Nephron progenitor cell (in vitro differentiated cells): ENCODE measurements around the gene INPP5A.

Experiments
- DNase-seq: peaks from one replicate; pipeline ENCODE4 v3.0.0; 2021
- H3K27ac Mint-ChIP-seq: 2 replicates; pipeline ENCODE4 v1.8.0; 2021; ENCODE audit warnings: mild to moderate bottlenecking, moderate library complexity, mixed read lengths
- H3K27me3 Mint-ChIP-seq: 2 replicates; pipeline ENCODE4 v1.8.0; 2021; ENCODE audit warnings: mild to moderate bottlenecking, low read depth, mixed read lengths; ENCODE audit not compliant: poor library complexity
- H3K36me3 Mint-ChIP-seq: 2 replicates; pipeline ENCODE4 v1.8.0; 2021; ENCODE audit warnings: low read depth, mixed read lengths
- H3K4me1 Mint-ChIP-seq: 2 replicates; pipeline ENCODE4 v1.8.0; 2021; ENCODE audit warnings: mixed read lengths
- H3K4me3 Mint-ChIP-seq: 2 replicates; pipeline ENCODE4 v1.8.0; 2021; ENCODE audit warnings: mild to moderate bottlenecking, moderate library complexity, mixed read lengths
- H3K9me3 Mint-ChIP-seq: 2 replicates; pipeline ENCODE4 v1.8.0; 2021; ENCODE audit warnings: mild to moderate bottlenecking, moderate library complexity, mixed read lengths
- TF ChIP-seq, protein P1 (sequence below): fragments of 200-600 bp; sonication (generic); IDR thresholded peaks from 2 replicates; pipeline ENCODE4 v1.5.0; 2021; ENCODE audit warnings: antibody characterized with exemption

The INPP5A gene

DNA sequence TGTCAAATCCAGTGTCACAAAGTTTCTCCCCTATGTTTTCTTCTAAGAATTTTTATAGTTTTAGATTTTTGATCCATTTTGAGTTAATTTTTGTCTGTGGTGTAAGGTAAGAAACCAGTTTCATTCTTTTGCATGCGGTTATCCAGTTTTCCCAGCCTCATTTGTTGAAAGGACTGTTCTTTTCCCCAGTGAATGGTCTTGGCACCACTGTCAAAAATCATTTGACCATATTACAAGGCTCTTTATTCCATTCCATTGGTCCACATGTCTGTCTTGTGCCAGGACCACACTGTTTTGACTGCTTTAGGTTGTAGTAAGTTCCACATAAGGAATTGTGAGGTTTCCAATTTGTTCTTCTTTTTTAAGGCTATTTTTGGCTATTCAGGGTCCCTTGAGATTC is 64.0 kb downstream of the INPP5A start:
- no peak overlapping the region for H3K27ac Mint-ChIP-seq
- no peak overlapping the region for H3K4me3 Mint-ChIP-seq
- peaks cover 25% of the 10 kb centered on the region for H3K4me1 Mint-ChIP-seq
- peaks cover 7% of the 10 kb centered on the region for H3K27me3 Mint-ChIP-seq
- H3K9me3 Mint-ChIP-seq, result peaks cover 63% of the 10 kb centered on the region
- peaks cover 40% of the 10 kb centered on the region for H3K36me3 Mint-ChIP-seq
- TF ChIP-seq, protein P1, sequence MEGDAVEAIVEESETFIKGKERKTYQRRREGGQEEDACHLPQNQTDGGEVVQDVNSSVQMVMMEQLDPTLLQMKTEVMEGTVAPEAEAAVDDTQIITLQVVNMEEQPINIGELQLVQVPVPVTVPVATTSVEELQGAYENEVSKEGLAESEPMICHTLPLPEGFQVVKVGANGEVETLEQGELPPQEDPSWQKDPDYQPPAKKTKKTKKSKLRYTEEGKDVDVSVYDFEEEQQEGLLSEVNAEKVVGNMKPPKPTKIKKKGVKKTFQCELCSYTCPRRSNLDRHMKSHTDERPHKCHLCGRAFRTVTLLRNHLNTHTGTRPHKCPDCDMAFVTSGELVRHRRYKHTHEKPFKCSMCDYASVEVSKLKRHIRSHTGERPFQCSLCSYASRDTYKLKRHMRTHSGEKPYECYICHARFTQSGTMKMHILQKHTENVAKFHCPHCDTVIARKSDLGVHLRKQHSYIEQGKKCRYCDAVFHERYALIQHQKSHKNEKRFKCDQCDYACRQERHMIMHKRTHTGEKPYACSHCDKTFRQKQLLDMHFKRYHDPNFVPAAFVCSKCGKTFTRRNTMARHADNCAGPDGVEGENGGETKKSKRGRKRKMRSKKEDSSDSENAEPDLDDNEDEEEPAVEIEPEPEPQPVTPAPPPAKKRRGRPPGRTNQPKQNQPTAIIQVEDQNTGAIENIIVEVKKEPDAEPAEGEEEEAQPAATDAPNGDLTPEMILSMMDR, result no peak
- DNase-seq, result no peak

DNA sequence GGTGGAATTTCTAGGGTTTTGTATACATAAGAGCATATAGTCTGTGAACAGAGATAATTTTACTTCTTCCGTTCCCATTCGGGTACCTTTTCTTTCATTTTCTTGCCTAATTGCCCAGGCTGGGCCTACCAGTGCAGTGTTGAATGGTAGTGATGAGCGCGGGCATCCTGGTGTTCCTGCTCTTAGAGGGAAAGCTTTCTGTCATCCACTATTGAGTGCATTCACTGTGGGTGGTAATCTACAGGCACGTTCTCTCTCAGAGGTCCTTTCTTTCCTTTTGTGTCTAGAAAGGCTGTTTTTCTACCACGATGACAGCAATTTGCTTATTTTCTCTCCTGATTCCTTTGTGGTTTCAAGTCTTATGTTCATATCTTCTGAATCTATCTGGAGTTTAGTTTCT is 65.0 kb downstream of the INPP5A start:
- no peak overlapping the region for H3K27ac Mint-ChIP-seq
- TF ChIP-seq, protein P1, result no peak
- peaks cover 7% of the 10 kb centered on the region for H3K27me3 Mint-ChIP-seq
- no peak for DNase-seq
- peaks cover 25% of the 10 kb centered on the region for H3K4me1 Mint-ChIP-seq
- H3K9me3 Mint-ChIP-seq, result peaks cover 63% of the 10 kb centered on the region
- H3K4me3 Mint-ChIP-seq, result no peak overlapping the region
- H3K36me3 Mint-ChIP-seq, result peaks cover 40% of the 10 kb centered on the region

DNA sequence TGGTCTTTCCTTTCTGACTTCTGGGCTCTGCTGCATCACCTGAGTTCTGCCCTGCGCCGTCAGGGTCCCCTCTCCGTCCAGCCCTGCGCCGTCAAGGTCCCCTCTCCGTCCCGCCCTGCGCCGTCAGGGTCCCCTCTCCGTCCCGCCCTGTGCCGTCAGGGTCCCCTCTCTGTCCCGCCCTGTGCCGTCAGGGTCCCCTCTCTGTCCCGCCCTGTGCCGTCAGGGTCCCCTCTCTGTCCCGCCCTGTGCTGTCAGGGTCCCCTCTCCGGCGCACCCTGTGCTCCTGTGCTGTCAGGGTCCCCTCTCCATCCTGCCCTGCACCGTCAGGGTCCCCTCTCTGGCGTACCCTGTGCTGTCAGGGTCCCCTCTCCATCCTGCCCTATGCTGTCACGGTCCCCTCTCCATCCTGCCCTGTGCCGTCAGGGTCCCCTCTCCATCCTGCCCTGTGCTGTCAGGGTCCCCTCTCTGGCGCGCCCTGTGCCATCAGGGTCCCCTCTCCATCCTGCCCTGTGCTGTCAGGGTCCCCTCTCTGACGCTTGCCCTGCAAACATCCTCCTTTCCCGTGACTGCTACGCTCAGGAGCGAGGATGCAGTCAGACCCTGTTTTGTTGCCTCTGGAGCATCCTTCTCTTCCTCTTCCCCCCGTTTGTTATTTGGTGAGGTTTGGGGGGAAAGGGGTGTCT is 66.4 kb downstream of the INPP5A start:
- DNase-seq, result no peak
- TF ChIP-seq, protein P1, result no peak
- Mint-ChIP-seq H3K27me3 (peaks cover 5% of the 10 kb centered on the region), H3K36me3 (peaks cover 31% of the 10 kb centered on the region), H3K4me3 (no peak overlapping the region), H3K4me1 (peaks cover 16% of the 10 kb centered on the region), H3K27ac (no peak overlapping the region), H3K9me3 (peaks cover 53% of the 10 kb centered on the region)

DNA sequence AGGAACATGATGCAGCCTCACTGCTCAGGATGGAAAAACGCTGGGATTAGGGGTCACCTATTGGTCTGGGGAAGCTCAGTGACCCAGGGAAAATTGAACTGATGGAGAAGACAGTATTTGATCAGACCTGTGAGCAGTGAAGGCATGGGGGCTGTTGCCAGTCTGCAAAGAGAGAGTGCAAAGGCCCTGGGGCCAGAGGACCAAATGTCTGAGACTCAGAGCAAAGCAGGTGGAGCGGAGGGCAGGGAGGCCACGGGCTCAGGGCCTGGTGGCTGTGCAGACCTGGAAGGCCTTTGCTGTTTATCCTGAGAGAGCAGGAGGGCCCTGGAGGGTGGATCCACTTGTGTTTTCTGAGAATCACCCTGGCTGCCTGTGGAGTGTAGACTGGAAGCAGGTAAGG is 67.1 kb downstream of the INPP5A start:
- Mint-ChIP-seq H3K36me3 (peaks cover 30% of the 10 kb centered on the region), H3K9me3 (peaks cover 46% of the 10 kb centered on the region), H3K4me1 (peaks cover 20% of the 10 kb centered on the region), H3K27me3 (peaks cover 4% of the 10 kb centered on the region), H3K4me3 (no peak overlapping the region), H3K27ac (no peak overlapping the region)
- TF ChIP-seq, protein P1, result no peak
- DNase-seq, result no peak

DNA sequence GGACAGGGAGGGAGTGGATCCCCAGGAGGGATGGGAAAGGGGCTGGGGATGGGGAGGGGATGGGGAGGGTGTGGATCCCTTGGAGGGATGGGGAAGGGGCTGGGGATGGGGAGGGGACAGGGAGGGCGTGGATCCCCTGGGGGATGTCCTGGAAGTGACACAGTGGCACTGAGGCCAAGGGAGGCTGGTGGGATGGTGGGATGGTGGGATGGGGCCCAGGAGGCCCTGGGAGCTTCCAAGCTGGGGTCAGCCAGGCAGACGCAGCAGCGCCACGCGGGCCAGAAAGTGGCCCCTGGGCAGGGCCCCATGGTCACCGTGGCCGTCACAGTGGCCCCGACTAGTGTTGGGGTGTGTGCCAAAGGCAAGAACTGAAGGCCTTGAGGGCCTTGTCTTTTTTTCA is 67.8 kb downstream of the INPP5A start:
- H3K4me3 Mint-ChIP-seq, result no peak overlapping the region
- H3K27ac Mint-ChIP-seq, result no peak overlapping the region
- H3K36me3 Mint-ChIP-seq, result peaks cover 25% of the 10 kb centered on the region
- TF ChIP-seq, protein P1, result no peak
- DNase-seq, result no peak
- peaks cover 39% of the 10 kb centered on the region for H3K9me3 Mint-ChIP-seq
- H3K27me3 Mint-ChIP-seq, result peaks cover 4% of the 10 kb centered on the region
- peaks cover 20% of the 10 kb centered on the region for H3K4me1 Mint-ChIP-seq

DNA sequence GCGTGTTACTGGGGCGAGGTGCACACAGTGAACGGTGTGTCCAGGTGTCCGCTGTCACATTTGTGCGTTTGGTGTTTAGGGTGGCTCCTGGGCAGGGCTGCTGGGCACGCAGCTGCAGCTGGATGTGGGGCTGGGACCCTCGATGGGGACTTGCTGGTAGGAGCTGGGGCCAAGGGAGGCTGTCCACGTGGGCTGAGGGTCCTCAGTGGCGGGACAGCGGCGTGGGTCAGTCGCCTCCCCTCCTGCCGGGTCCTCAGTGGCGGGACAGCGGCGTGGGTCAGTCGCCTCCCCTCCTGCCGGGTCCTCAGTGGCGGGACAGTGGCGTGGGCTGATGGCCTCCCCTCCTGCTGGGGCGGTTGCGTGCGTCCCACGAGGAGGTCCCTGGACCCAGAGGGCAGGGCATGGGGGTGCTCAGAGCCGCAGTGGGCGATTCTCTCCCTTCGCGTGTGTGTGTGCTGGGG is 68.5 kb downstream of the INPP5A start:
- H3K9me3 Mint-ChIP-seq, result peaks cover 33% of the 10 kb centered on the region
- TF ChIP-seq, protein P1, result no peak
- peaks cover 25% of the 10 kb centered on the region for H3K4me1 Mint-ChIP-seq
- H3K4me3 Mint-ChIP-seq, result no peak overlapping the region
- no peak for DNase-seq
- H3K27me3 Mint-ChIP-seq, result peaks cover 3% of the 10 kb centered on the region
- H3K27ac Mint-ChIP-seq, result no peak overlapping the region
- H3K36me3 Mint-ChIP-seq, result peaks cover 19% of the 10 kb centered on the region
